Activated effector memory CD4-positive, alpha-beta T cell treated with anti-CD3 and anti-CD28 coated beads, Interleukin-2, amount 50 U/mL, for 16 hours (primary cell): Measurements from ENCODE around the gene ZFP36L2.

Source experiments
- DNase-seq: peaks from one replicate; pipeline ENCODE4 v3.0.0-alpha.2; 2020

The ZFP36L2 gene, protein sequence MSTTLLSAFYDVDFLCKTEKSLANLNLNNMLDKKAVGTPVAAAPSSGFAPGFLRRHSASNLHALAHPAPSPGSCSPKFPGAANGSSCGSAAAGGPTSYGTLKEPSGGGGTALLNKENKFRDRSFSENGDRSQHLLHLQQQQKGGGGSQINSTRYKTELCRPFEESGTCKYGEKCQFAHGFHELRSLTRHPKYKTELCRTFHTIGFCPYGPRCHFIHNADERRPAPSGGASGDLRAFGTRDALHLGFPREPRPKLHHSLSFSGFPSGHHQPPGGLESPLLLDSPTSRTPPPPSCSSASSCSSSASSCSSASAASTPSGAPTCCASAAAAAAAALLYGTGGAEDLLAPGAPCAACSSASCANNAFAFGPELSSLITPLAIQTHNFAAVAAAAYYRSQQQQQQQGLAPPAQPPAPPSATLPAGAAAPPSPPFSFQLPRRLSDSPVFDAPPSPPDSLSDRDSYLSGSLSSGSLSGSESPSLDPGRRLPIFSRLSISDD

DNA sequence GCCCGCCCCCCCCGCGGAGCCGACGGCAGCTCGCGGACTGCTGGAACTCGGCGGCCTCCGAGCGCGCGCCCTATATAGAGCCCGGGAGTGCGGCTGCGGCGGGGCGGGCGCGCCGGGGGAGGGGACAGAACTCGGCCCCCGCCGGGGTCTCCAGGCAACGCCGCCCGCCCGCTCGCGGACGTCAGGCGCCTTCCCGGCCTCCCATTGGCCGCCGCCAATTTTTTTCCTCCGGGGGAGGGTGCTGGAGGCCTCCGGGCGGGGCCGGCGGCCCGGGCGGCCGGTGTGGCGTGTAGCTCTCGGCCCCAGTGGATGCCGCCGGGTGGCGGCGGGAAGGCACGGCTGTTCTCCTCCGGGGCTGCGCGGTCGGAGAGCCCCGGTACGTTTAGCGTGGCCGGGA, at the start of gene ZFP36L2:
Gene ZFP36L2, minus strand, starts transcription at position 49 of the 397 bp plus-strand sequence. CDS start 291 bp downstream, outside the sequence.
- DNase-seq = peak; percentile 98

DNA sequence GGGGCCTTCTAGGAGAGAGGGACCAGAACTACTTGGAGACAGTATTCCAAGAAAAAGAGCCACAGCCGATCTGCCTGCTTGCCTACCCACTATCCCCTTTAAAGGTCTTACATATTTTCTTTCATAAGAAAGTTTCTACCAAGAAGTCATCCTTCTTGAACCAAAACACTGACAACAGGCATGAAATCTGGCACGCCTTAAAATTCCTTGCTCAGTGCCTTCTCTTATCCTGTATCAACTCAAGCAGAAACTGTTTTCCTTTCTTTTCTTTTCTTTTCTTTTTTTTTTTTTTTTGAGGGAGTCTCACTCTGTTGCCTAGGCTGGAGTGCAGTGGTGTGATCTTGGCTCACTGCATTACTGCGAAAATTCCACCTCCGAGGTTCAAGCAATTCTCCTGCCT, 48.3 kb upstream of the ZFP36L2 start:
- DNase-seq = no peak

DNA sequence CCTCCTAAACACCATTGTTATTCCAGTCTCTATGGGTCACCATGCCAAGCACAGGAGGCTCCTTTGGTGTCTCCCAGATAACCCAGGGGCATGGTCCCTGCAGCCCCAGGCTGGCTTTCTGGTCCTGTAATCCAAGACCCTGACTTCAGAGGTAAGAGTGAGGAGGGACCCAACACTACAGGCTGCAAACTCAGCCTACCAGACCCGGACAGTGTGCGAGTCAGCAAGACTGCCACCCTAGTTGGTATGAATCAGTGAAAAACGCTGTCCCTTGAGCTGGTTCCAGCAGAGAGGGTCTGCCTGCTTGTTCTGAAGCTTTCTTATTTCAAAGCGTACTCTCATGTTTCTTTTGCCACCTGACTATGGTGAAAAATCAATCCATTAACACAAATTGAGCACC, 47.6 kb upstream of the ZFP36L2 start:
- DNase-seq = no peak

DNA sequence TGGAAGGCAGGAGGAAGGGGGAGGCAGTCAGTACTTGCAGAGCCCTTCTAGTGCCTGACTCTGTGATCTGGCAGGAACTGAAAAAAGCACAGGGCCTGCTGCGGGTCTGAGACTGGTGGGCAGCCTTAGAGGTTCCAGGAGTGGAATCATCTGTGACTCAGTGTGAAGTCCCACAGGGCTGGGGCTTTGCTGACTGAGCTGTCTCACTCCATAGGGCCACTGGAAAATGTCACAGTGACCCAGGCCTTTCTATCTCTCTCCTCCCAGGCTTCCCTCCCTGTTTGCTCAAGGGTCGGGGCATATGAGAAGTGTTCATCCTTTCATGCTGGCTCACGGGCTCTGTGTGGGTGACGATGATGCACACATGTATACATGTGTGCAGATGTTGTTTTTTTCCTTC, 47.1 kb upstream of the ZFP36L2 start:
- DNase-seq = no peak

DNA sequence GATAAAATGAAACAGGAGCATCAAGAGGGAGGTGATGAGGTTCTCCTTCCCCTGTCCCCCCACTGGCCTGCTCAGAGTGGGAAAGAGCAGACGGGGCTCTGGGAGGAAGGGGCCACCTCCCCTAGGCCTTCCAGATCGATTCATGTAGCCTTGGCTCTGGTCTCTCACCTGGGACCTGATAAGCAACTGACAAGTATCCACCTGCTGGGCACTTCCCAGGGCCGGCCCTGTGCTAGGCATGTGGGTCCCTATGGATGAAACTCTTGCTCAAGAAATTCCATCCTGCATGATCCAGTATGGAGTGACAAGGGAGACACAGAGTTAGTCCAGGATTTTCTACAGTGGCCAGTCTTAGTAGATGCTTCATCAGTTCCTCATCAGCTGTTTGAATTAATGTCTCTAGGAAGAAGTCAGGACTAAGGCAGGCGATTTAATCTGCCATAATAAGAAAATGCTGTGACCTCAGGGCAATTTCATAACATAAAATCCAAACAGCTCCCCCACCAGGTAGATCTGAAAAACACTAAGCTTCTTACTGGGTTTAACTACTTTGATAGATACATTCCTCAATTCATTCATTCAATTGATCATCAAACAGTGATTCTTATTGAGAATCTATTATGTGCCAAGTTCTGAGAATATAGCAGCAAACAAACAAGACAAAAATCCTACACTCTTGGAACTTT, 44.7 kb upstream of the ZFP36L2 start:
- DNase-seq = no peak

DNA sequence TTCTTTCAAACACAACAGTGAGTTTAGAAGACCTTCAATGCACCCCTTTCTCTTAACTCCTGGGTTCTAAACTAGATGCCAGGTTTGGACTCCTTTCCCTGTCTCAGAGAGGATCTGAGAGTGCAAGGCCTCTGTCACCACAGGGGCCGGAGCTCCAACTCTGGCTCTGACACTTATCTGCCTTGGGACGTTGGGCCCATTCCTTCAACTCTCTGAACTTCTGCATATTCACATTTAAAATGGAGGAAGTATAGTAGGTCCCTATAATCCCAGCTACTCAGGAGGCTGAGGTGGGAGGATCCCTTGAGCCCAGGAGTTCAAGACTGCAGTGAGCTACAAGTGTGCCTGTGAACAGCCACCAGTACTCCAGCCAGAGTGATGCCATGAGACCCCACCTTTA, 44.1 kb upstream of the ZFP36L2 start:
- DNase-seq = no peak

DNA sequence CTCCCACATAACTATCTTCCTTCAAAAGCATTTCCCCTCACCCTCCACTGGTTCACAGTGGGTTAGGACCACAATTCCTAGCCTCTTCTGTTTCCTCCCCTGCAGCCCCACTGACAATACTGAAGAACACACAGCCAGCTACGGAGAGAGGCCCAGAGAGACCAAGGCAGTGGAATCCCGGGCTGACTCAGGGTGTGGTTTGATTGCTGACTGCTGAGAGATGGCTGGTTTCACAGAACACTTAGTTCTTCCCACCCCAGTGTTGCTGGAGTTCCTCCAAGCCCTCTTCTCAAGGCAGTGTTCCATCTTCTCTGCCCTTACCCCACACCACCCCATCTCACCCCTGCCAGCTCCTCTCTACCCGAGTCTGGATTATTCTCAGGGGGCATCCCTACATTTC, 43.3 kb upstream of the ZFP36L2 start:
- no peak for DNase-seq

DNA sequence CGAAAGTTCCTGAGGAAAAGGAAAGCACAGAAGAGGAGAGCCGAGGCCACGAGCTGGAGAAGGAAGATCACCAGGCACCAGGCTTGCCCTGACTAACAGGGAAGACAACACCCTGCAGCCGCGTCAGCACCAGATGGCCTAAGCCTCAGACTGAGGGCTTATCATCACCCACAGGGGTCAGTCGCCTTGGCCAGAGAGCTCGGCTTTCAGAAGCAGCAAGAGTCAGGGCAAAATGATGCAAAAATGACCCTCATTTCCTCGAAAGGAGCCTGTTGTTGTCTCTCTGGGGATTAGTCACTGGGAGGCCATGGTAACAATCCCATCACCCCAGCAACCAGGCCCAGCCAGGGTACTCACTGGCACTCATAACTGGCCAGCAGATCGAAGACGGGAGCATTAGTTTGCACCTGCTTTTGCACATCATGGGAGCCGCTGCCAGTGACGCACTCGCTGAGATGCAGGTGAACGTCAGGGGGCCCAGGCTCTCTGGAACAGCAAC, 42.7 kb upstream of the ZFP36L2 start:
- no peak for DNase-seq

DNA sequence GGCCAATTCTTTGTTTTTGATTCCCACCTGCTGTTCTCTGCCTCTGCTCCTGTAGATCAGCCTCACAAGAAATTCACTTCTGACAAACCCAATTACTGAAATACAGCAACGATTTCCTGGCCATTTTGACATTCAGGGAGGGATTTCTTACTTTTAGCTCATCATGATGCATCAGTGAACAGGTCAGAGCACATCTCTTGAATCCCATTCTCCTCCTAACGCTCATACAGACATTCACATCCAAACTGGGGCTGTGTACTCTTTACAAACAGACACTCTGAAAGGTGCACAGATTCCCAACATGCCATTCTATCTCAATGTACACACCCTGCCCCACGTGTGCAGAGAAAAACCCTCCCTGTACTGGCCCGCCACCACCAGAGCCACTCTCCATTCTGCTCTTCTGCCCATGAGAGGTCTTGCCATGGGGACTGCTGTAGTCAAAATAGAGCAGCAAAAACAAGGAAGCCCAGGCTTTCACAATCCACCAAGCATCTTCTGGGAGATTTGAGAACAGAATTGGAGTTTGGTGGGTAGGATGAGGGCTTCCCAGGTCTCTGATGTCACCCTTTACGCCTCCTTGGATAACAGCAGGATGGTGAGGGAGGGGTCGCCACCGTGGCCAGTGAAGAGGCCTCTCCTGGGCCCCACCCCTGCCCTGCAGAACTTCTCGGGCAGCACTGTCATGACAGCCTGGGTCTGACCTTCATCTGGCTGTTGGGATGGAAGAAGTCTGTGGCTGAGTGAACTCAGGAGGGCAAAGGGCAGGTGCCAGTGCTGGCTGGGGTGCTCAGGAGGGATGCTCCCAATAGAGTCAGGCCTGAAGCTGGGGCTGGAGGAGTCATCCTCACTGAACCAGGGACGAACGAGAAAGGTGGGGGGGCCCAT, 41.9 kb upstream of the ZFP36L2 start:
- DNase-seq = no peak

DNA sequence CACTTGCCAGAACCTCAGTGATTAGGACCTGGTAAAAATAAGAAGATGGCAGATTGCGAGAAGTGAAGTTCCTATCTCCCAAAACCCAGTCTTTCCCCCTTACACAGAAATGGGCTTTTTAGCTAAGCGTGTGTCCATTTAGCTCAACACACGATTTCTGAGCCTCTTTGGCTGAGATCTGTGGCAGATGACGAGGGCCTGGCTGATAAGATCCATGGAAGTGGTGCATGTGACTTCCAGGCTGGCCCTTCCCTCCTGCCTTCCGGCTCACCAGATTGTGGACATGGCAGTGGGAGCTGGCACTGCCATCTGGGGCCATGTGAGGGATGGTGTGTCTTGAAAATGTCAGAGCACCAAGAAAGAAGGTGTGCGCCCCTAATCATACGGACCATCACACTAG, 41.0 kb upstream of the ZFP36L2 start:
- no peak for DNase-seq

DNA sequence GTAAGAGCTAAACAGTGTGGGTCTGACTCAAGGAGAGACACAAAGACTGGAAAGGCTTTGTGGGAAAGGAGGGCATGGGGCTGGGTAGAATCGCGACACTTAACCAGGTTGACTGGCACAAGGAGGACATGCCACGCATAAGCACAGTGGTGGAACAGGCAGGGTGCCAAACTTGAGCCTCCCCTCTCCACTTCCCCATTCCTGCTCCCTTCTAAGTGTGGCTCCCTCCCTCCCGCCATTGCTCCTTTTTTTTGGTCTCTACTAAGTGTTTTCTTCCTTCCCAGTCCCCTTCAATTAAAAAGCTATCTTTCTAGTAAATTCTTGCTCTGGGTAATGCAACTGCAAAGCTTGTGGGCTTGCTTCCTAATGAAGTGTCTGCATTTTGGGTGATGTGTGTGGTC, 40.3 kb upstream of the ZFP36L2 start:
- DNase-seq = no peak

DNA sequence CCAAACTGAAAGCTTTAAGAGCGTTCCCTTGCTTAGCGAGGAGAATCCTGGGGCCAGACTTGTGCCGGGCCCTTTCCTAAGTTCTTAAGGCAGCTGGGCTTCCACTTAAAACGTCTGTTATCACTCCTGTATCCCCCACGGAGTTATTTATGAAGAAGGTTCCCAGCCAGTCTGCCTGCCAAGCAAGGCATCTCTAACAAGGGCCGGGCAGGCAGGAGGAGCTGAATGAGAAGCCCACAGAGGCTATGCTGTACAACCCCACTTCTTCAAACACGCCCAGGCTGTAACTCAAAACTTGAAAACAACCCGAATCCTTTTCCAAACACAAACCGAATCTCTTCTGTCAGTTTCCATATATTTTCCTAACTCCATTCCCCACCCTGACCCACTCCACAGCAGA, 39.0 kb upstream of the ZFP36L2 start:
- no peak for DNase-seq

DNA sequence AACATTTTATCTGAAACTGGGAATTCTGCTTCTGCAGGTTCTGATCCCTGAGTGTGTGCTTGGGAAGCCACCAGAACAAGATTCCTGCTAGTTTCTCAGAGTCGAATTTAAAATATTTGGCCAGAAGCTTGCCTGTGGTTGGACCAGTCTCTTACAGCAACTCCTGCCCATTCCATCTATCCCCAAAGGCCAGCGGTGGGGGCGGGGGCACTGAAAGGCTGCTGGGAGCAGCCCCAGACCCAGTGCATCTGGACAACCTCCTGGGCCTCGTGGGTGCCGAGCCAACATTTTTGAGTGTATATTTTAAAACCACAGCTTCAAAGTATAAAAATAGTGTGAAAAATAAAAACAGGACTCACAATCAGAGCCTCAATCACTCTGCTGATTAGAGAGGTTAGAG, 38.6 kb upstream of the ZFP36L2 start:
- no peak for DNase-seq

DNA sequence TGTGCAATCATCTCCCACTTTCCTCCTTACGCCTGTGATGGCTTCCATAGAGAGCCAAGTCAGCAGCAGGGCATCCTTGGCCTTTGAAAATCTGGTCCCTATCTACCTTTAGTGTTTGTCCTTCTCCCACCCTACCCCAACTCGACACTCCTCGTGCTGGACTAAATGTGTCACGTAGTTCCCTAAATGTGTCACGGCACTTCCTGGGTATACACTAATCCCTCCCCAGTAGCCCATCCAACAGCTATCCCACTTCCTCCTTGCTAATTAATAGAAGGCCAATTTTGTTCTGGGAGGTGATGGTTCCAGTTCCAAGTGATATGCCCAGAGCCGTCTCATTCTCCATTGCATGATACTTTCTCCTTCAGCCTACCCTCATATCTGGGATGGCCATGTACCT, 36.5 kb upstream of the ZFP36L2 start:
- DNase-seq = no peak

DNA sequence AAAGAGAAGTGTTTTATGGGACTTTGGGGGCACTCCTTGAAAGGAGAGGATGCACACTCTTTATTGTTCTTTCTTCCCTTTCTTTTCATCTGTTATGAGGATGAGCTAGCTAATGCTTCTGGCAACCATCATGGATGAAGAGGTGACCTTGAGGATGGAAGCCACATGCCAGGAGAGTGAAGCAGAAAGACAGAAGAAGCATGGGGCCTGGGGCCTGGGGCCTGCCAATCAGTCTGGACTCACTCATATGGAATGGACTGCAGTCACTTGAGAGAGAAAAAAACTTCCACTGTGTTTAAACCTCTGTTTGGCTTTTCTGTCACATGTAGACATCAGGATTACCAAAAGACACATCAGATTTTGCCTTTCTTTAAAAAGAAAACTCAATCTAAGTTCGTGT, 35.8 kb upstream of the ZFP36L2 start:
- no peak for DNase-seq

DNA sequence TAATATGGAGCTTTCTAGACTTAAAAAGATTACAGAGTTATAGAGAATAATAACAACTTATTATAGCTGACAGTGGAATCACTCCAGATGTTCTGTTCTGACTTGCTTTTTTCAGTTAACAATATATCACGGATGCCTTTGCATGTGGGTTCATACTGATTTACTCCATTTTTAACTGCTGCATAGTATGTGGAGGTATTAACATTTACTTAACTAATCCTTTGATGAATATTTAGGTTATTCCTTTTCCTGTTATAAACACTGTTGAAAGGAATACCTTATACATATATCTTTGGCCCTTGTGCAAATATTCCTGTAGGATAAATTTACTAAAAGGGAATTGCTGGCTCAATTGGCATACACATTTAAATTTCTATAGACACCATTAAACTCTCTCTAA, 33.1 kb upstream of the ZFP36L2 start:
- no peak for DNase-seq

DNA sequence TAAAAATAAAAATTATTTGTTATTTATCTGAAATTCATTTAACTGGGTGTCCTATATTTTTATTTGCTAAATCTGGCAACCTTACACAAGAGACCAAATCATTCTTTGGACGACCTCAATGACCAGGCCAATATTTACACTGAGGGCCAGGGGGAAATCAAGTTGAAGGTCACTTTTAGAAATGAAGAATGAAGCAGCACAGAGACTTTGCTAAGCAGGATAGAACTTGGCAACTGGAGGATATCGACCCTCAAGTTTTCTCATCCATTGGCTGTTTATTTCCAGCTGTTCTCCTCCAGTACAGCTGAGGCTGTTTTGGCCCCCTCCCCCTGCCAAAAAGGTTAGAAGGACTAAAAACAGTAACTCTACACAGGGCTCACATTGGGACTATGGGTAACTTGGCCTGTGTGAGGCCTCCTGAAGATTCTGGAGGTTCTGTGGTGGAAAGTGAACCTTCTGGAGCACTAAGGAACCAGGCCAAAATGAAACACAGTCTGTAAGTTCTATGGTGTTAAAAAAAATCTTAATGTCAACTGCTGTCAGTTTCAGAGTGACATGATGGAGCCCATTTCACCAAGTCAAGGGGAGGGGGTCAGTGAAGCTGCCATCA, 32.2 kb upstream of the ZFP36L2 start:
- no peak for DNase-seq

DNA sequence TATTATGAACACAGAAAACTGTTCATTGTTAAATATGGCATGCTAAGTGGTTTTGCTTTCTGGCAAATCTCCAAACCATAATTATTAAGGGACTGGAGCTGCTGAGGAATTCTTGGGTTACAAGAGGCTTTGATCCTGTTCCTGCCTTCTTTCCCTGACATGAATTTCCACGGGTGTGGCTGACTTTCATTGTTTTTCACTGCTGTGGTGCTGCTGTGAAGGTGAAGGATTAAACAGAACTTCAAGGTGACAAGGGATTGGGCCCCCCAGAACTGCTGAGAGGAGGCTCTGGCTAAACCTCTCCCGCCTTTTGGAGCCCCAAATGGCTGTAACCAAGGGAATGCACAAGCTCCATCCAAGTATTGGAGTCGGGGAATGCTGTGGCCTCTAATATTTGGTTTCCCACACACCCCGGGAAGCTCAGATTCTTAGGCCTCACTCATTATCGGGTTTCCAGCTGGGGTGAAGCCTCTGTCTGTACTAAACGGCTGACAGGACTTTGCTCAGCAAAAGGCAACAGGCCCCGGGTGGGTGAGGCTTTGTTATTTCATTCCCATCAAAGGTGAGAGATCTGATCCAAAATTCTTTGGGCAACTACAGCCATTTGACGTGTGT, 29.0 kb upstream of the ZFP36L2 start:
- DNase-seq = no peak

DNA sequence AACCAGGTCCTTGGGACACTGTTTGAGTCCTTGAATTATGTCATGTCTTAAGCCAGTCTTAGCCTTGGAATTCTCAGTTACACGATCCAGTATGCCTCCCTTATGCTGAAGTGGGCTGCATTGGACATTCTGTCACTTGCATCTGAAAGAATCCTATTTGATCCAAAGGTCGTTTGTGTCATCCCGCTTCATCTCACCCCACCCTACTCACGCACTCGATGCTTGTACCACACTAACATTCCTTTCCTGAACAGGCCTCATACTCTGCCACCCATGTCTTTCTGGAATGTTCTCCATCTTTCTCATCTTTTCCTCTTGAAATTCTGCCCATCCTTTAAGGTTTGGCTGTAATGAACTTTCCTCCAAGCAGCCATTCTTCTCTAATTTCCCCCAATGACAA, 27.9 kb upstream of the ZFP36L2 start:
- no peak for DNase-seq

DNA sequence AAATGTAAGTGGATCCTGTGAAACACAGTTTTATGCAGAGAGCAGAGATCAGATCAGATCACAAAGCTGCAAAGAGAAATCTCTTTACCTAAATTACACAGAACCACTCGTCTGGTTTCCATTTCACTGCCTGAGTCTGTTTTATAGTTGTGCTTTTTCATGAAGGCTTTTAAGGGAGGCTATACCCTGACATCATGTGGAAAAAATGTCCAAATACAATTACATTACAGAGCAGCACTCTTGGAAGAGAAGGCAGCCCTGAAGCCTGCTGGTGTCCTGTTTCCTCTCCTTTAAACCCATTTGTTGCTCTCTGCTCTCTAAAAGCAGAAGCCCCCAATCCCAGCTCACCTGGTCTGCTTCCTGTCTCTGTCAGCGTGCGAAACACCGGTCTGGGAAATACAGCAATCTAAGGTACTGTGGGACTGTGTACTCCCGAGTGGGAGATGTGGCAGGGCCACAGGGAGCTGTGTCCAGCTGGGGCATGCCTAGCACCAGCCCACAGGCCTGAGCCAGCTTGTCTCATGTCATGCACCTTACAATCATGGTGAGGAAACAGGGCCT, 24.8 kb upstream of the ZFP36L2 start:
- no peak for DNase-seq

DNA sequence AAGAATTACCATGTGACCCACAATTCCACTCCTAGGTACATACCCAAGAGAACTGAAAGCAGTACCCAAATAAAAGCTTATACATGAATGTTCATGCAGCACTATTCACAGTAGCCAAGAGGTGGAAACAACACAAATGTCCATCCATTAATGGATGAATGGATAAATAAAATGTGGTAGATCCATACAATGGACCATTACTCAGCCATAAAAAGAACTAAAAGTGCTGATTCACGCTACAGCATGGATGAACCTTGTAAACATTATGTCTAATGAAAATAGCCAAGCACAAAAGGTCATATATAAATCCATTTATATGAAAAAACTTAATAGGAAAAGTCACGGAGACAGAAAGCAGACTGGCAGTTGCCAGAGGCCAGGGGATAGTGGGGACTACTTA, 23.6 kb upstream of the ZFP36L2 start:
- DNase-seq = no peak

DNA sequence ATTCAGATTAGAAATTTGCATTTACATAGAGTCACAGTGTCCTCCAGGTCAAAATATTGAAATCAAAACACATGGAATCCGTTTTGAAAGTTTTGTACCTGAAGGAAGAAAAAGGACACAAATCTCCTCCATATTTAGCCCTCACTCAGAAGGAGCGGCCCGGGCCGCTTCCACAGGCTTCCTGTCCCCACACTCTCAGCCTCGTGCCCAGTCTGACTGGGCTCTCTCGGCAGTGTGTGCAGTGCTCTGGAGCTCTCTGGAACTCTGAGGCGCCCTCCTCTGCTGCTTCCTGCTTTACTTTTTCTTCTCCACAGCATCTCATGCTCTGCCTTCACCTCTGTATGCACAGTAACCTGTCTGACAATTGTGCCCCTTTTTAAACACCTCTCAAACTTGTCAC, 22.2 kb upstream of the ZFP36L2 start:
- no peak for DNase-seq
